HG03196 (cell line): ENCODE data around the gene ONECUT1.
"Not testable (repeated sequence)": the region's sequence is repeated elsewhere in the genome, so short reads cannot be mapped to it uniquely, and the experiment has no call there.

Experiments
- ATAC-seq: cut with Tn5 transposase; IDR thresholded peaks from one replicate; pipeline ENCODE4 v1.9.1; 2021; ENCODE audit not compliant: unreplicated experiment

The ONECUT1 gene

DNA sequence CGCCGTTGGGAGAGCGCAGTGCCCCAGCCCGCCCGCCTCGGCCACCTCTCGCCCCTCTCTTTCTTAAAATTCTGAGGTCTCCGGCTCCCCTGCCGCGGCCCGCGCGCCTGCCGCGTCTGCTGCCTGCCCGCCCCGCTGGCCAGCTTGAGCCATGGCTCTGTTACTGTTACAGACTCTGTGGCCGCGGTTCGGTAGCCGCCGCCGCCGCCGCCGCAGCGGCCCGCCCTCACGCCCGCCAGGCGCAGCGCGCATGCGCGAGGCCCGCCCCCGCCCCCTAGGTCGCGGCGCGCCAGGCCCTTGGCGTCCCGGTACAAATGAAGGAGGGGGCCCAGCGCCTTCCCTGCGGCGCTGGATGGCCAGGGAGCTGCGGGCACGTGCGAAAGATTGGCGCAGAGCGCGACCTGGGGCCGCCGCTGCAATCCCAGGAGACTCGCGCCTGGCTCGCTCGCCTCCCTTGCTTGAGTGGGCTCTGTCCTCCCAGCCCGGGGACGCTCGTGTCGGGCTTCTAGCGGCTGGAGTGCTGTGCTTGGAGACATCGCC is at the start of gene ONECUT1:
TSS of gene ONECUT1 (minus strand) at position 168 of the 540 bp plus-strand sequence. CDS start 452 bp downstream, outside the sequence.
- ATAC-seq = peak; percentile 63

DNA sequence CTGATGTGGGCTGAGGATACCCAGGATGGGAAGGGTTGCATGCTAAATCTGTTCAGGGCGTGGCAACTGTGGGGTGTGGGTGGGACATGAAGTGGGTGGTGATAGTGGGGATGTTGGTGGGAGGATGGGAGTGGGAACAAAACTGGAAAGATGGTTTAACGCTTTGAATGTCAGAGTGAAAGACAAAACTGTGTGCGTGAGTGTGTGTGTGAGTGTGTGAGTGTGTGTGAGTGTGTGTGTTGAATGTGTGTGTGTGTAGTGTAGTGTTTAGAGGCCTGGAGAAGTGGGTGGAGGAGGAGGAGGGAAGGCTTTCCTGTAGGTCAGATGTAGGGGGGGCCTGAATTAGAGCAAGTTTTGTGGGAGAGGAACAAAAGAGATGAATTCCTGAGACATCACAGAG is 44.2 kb upstream of the ONECUT1 start:
- ATAC-seq = no peak

GRCh38 chr15:52824169-52824942 is 34.2 kb upstream of the ONECUT1 start:
- ATAC-seq = not testable (repeated sequence)

- no peak for ATAC-seq
These were observed 32.3 kb upstream of the ONECUT1 start for GRCh38 chr15:52822475-52822874.

GRCh38 chr15:52819253-52819652 is 29.1 kb upstream of the ONECUT1 start:
- no peak for ATAC-seq

- ATAC-seq = not testable (repeated sequence)
These were observed 25.8 kb upstream of the ONECUT1 start for GRCh38 chr15:52815899-52816298.

- no peak for ATAC-seq
These were observed 18.9 kb upstream of the ONECUT1 start for GRCh38 chr15:52808996-52809395.

DNA sequence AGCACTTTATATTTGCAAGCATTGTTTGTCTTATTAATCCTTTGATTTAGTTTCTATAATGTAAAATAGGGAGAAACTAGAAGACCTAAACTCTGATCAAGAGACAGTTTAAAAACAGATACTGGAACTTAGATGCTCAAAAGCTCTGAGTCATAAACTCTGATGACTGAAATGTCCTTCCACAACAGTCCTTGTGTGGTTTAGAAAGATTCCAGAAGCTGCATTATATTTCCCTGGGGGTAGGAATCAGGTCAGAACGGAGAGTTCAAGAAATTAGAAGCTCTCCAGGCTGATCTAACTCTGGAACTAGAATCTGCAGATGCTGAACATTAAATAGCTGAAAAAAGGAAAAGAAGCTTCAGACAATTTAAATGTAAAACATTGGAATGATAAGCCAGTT is 18.3 kb upstream of the ONECUT1 start:
- ATAC-seq = no peak

- no peak for ATAC-seq
These were observed 16.1 kb upstream of the ONECUT1 start for GRCh38 chr15:52806284-52806655.

GRCh38 chr15:52805351-52806283 is 15.5 kb upstream of the ONECUT1 start:
- no peak for ATAC-seq

- ATAC-seq = no peak
These were observed 14.5 kb upstream of the ONECUT1 start for GRCh38 chr15:52804526-52805081.

DNA sequence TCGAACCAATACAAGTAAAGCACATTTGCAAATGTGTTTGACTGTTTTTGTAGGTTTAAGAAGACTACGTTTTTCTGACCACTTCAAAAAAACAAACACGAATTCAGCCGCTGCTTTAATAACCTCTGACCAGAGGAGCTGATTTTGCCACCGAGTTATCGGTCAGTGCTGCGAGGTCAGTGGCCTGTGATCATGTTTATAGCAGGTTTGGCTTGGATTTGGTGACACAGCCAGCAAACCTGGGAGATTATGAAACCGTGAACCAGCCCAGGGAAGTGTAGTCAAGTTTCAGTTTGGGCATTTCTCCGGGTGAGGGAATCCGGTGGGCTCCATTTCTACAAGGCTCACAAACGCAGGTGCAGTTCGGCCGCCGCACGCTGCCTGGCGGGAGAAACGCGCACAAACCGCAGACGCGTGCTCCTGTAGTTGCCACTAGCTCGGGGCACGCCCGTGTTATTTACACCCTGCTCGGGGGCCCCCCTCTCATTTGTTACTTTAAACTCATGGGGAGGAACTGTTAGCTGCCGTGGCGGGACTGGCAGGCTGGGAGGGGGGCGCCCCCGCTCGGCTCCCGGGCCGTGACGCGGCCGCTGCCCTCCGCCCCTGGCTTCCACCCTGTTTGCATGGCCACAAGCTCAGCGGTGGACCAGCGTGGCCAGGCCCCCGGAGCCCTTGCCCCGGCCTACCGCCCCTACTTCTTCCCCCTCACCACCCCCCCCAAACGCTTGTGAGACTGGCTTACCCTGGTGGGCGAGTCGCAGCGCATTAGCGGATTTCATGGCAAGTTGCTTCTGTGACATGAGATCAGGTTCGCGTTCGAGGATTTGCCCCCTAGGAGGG is 13.6 kb upstream of the ONECUT1 start:
- no peak for ATAC-seq

- ATAC-seq = no peak
These were observed 13.0 kb upstream of the ONECUT1 start for GRCh38 chr15:52803108-52803466.

DNA sequence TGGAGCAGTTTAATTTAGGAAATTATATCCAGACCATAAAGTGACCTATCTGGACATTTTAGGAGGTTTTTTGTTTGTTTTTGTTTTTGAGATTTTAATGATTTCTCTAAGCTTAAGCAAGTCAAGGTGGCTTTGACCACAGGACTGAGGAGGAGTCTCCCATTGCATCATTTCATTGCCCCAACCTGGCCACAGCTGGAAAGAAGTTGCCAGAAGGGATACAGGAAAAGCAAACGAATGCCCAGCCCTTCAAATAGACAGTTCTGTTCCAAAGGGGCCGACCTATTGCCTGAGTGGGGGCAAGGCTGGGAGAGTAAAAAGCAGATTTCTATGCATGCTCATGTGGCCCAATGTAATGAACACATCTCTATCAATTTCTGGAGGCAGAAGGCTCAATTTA is 12.0 kb upstream of the ONECUT1 start:
- no peak for ATAC-seq

GRCh38 chr15:52801748-52802085 is 11.6 kb upstream of the ONECUT1 start:
- no peak for ATAC-seq

DNA sequence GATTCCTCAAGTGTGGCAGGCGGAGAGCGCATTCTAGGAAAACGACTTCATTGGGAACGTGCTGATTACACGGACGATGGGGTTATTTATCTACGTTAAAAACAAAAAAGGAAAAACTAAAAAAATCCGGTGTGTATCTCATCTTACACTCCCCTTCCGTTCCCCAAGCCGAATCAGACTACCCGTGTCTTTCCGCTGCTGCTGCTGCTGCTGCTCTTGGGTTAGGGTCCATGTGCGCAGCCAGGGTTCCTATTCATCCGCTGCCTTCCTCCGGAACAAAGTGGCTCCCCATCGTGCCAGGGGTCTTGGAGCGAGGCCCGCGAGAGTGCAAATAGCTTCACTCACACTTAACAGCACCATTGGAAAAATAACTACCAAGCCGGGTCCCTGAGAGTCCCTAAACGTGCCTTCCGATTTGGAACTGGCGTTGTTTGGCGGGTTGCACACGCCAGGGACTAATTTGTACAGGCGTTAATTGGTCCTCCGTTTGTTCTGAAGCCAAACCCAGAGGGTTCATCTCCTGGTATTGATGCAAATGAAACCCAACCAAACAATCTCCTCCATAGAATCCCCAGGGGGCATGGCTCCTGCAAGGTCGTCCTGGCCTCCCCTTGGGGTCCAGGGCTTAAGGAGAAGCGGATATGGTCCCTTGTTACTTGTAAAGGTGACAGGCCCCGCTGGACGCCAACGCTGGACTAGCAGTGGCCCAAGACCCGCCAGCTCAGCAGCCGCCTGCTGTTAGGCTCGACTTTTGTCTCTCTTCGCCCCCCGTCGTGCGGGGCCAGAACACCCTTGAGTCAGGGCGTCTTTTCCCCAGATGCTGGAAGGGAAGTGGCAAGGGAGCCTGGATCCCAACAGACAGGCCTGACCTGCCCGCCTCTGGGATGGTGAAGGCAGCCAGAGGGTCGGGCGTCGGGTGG is 11.0 kb upstream of the ONECUT1 start:
- no peak for ATAC-seq

- ATAC-seq = no peak
These were observed 9.1 kb upstream of the ONECUT1 start for GRCh38 chr15:52799145-52799811.

DNA sequence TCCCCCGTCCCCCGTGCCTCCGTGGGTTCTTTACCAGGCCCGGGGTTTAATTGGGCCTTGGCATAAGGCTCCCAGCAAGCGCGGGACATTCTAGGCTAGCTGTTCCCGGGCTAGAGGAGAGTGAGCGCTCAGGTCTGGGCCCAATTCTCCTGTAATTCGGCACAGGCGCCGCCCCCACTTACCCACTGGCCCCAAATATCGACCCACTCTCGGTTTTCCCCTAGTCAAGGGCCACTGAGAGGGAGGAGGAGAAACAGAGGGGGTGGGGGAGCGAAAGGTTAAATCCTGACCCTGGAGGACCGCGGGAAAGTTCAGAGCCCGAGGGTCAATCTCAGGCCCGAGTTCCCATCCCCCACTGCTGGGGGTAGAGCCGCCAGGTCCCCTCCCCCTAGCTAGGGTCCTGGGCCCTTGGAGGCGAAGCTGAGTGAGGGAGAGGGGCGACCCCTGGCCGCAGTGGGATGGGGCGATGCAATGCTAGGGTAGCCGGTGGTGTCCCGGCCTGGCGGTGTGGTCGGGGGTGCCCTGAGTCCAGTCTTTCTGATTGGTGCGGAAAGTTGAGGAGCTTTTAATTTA is 8.5 kb upstream of the ONECUT1 start:
- no peak for ATAC-seq
